ENCODE measurements around the gene RGS10. TPM values are rescaled to one million over a fixed set of nuclear protein-coding genes. Genes with fewer than 3 reads are reported as not detected.

The RGS10 gene
- total RNA-seq, 1 experiment from 2014 or later = 10.6 TPM

DNA sequence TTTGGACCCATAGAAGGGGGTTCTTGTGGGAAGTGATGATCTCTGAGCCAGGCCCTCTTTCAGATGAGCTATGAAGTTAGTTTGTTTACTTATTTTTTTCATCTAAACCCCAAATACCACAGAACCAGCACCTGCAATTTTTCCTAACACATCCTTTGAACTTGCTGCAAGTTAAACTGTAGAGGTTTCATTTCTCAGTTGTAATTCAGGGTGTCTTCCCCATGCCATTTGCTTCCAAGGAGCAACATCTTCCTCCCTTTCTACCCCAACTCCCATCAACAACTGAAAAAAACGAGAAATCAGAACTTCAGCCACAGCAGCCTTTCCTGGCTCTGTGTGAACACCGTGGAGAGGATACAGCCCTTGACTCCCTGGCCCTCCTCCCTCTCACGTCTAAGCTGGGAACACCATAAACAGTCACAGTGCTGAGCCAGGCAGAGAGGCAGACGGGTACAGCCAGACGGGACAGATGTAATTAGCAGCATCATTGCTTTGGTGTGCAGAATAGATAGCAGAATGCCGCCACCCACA, 63.6 kb downstream of the RGS10 start:
- Histone ChIP-seq H3K4me2 (ENCODE audit: insufficient read depth, insufficient read length, low read length) (no peak overlapping the region), H2BK120ac (ENCODE audit: low read depth, low read length, poor library complexity, severe bottlenecking) (no peak overlapping the region), H3K27ac (ENCODE audit: insufficient read length, low read depth, low read length) (no peak overlapping the region), H3T11ph (ENCODE audit: low read length) (no peak overlapping the region), H3K9ac (ENCODE audit: extremely low read depth, insufficient read length, low read length) (no peak overlapping the region), H2BK5ac (ENCODE audit: insufficient read length, low read length) (no peak overlapping the region), H3K79me1 (ENCODE audit: insufficient read depth, low read depth, low read length, poor library complexity, severe bottlenecking) (no peaks in the 10 kb centered on the region), H4K91ac (ENCODE audit: insufficient read length, low read depth, low read length) (no peak overlapping the region), H3K27me3 (ENCODE audit: insufficient read depth, low read length) (peaks cover 43% of the 10 kb centered on the region), H2AK5ac (ENCODE audit: insufficient read length, low read length) (no peak overlapping the region), H4K8ac (replicated peaks; ENCODE audit: insufficient read length, low read depth, low read length) (no peak overlapping the region), H3K14ac (ENCODE audit: insufficient read depth, low read length) (no peak overlapping the region), H3K18ac (ENCODE audit: insufficient read length, low read depth, low read length) (no peak overlapping the region), H4K5ac (ENCODE audit: insufficient read length, low read depth, low read length) (no peak overlapping the region), H2AFZ (ENCODE audit: low read length) (no peak overlapping the region), H2BK20ac (ENCODE audit: low read depth, low read length, poor library complexity, severe bottlenecking) (no peak overlapping the region), H3K23ac (ENCODE audit: insufficient read length, low read depth, low read length) (no peak overlapping the region), H4K20me1 (ENCODE audit: control insufficient read depth, insufficient read depth, insufficient read length) (no peaks in the 10 kb centered on the region), H3K23me2 (ENCODE audit: insufficient read length, low read depth, low read length, poor library complexity, severe bottlenecking) (no peaks in the 10 kb centered on the region), H2BK12ac (ENCODE audit: insufficient read length, low read depth, low read length) (no peak overlapping the region), H3K79me2 (ENCODE audit: insufficient read depth, low read length) (no peaks in the 10 kb centered on the region), H2BK15ac (ENCODE audit: low read depth, low read length) (no peak overlapping the region), H3K9me3 (ENCODE audit: control insufficient read depth, low read depth, low read length) (no peaks in the 10 kb centered on the region), H3K4me1 (ENCODE audit: insufficient read depth, low read length) (no peaks in the 10 kb centered on the region; the same call in 1 of the 2 replicates), H3K56ac (ENCODE audit: insufficient read length, low read depth, low read length) (no peak overlapping the region), H3K4ac (ENCODE audit: low read depth, low read length) (no peak overlapping the region)
- TF ChIP-seq, protein P1, sequence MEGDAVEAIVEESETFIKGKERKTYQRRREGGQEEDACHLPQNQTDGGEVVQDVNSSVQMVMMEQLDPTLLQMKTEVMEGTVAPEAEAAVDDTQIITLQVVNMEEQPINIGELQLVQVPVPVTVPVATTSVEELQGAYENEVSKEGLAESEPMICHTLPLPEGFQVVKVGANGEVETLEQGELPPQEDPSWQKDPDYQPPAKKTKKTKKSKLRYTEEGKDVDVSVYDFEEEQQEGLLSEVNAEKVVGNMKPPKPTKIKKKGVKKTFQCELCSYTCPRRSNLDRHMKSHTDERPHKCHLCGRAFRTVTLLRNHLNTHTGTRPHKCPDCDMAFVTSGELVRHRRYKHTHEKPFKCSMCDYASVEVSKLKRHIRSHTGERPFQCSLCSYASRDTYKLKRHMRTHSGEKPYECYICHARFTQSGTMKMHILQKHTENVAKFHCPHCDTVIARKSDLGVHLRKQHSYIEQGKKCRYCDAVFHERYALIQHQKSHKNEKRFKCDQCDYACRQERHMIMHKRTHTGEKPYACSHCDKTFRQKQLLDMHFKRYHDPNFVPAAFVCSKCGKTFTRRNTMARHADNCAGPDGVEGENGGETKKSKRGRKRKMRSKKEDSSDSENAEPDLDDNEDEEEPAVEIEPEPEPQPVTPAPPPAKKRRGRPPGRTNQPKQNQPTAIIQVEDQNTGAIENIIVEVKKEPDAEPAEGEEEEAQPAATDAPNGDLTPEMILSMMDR (conservative IDR thresholded peaks at IDR 0.05) = no peak
- Mint-ChIP-seq H3K36me3 (ENCODE audit: insufficient read depth in 1 of 3, low read depth in 3 of 3) (no peaks in the 10 kb centered on the region; a peak in 1 of 7 replicates), H3K9me3 (peaks cover 2% of the 10 kb centered on the region in 2 experiments; a peak in 3 of 5 replicates), H3K4me1 (peaks cover 10 to 24% of the 10 kb centered on the region in 2 experiments), H3K4me3 (no peak overlapping the region; a peak in 1 of 5 replicates), H3K27me3 (ENCODE audit: low read depth) (peaks cover 97% of the 10 kb centered on the region), H3K27ac (no peak overlapping the region)
- WGBS (ENCODE audit: extremely low coverage, insufficient read length, low lambda C conversion rate) = no CpG with 5 or more reads among the region's 6 CpGs
- DNase-seq = no peak
